Ishikawa (cell line): ENCODE data around the gene ARHGEF7.

ENCODE experiments used
- CEBPB ChIP-seq: IDR thresholded peaks from 2 replicates; pipeline ENCODE4 v1.6.1; 2012
- EP300 ChIP-seq: IDR thresholded peaks from 2 replicates; pipeline ENCODE4 v1.6.1; 2012; ENCODE audit warnings: borderline replicate concordance
- NFIC ChIP-seq: IDR thresholded peaks from 2 replicates; pipeline ENCODE4 v1.6.1; 2012
- RAD21 ChIP-seq: IDR thresholded peaks from 2 replicates; pipeline ENCODE4 v1.6.1; 2012; ENCODE audit warnings: low read depth
- TCF12 ChIP-seq: IDR thresholded peaks from 2 replicates; pipeline ENCODE4 v1.6.1; 2012; ENCODE audit warnings: low read depth
- TEAD4 ChIP-seq: IDR thresholded peaks from 2 replicates; pipeline ENCODE4 v1.6.1; 2012
- YY1 ChIP-seq: IDR thresholded peaks from 2 replicates; pipeline ENCODE4 v1.6.1; 2012; ENCODE audit warnings: low read depth
- TF ChIP-seq, protein P1 (sequence below): IDR thresholded peaks from 2 replicates; pipeline ENCODE4 v1.6.1; 2012

DNA sequence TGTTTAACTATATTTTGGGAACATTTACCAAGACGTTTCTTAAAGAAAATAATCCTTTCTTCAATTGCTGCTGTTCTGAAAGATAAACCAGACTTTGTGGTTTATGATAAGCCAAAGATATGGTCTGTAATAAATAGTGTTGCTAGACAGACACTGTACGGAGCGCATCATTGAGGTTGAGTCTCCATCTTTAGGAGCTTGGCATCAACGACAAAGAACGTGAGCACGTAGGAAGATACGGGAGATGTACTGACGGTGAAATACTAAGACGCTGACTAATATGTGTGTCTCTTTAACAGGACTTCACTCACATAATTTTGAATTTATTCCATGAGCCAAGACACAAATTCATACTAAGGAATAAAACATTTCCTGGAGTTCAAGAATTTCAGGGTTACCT lies 221.6 kb downstream of the ARHGEF7 start:
- TF ChIP-seq CEBPB: no peak
- no peak for TF ChIP-seq TCF12
- TF ChIP-seq, protein P1, sequence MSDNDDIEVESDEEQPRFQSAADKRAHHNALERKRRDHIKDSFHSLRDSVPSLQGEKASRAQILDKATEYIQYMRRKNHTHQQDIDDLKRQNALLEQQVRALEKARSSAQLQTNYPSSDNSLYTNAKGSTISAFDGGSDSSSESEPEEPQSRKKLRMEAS: no peak
- TF ChIP-seq RAD21: no peak
- no peak for TF ChIP-seq EP300
- no peak for TF ChIP-seq TEAD4
- TF ChIP-seq NFIC: no peak
- TF ChIP-seq YY1: no peak
